ENCODE measurements around the gene MLLT3.

DNA sequence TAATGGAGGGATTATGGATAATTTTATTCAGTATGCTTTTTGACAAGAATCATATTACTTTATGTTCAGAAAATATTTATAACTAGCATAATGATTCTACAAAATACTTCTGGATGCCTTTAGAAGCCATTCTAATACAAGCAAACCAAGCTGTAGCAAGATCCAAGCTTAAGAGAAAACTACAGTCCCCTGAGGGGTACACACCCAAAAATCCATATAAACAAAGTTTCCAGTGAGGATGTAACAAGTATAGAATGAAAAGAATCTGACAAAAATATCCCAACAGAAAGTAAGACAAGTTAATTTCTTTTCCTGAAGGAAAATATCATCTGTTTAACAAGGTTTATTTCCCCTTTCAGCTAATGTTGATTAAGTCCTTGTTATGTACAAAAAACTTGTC is 53.9 kb downstream of the MLLT3 start:
- TF ChIP-seq CTCF (conservative IDR thresholded peaks at IDR 0.05; ENCODE audit: low read length) = no peak
- no peak for TF ChIP-seq EZH2phosphoT487 (IDR thresholded peaks at IDR 0.05; ENCODE audit: borderline replicate concordance)

Data from Loucy (cell line).